Panc1 (cell line): ENCODE data around the gene TIGD3. TPM values are rescaled to one million over a fixed set of nuclear protein-coding genes. Genes with fewer than 3 reads are reported as not detected.

Source experiments
- ATAC-seq: fragments of 200-7000 bp; cut with Tn5 transposase; 2 replicates; pipeline ENCODE4 v1.9.1; 2020; ENCODE audit warnings: mild to moderate bottlenecking, moderate library complexity
- BruUV-seq: library from RNA; stranded (reverse); fragments of 400-500 nt; replicated peaks from 2 replicates; lab custom pipeline; 2021; lab: Mats Ljungman, UMichigan
- CTCF ChIA-PET: fragments of 300-600 bp; sonication (Branson Sonifier 250); formaldehyde crosslinking; loops from one replicate; lab custom pipeline; 2022; ENCODE audit warnings: antibody characterized with exemption; lab: Charles Lee
- POLR2A ChIA-PET: fragments of 300-600 bp; sonication (Branson Sonifier 250); formaldehyde crosslinking; loops from one replicate; lab custom pipeline; 2022; ENCODE audit warnings: antibody characterized with exemption; lab: Charles Lee
- DNase-seq: peaks from one replicate; pipeline ENCODE4 v3.0.0-alpha.2; 2010; ENCODE audit warnings: low read depth, low spot score
- H3K27ac ChIP-seq: 2 replicates; pipeline ENCODE4 v1.5.1; 2011; ENCODE audit warnings: mild to moderate bottlenecking, low read length, inconsistent platforms
- H3K27me3 ChIP-seq: fragments of 200-500 bp; sonication (Bioruptor generic); 2 replicates; pipeline ENCODE4 v1.6.0; 2014; ENCODE audit warnings: low read length, inconsistent platforms; ENCODE audit not compliant: control insufficient read depth, insufficient read depth
- H3K36me3 ChIP-seq: fragments of 200-500 bp; sonication (Bioruptor generic); 2 replicates; pipeline ENCODE4 v1.5.1; 2014; ENCODE audit warnings: inconsistent platforms, mild to moderate bottlenecking, low read length, moderate library complexity; ENCODE audit not compliant: control insufficient read depth, insufficient read depth
- H3K4me1 ChIP-seq: 2 replicates; pipeline ENCODE4 v1.5.1; 2011; ENCODE audit warnings: inconsistent platforms, mild to moderate bottlenecking, low read length, moderate library complexity; ENCODE audit not compliant: control insufficient read depth, insufficient read depth
- H3K4me3 ChIP-seq, 2 experiments: 2 replicates each; pipeline ENCODE4 v1.5.1; 2011 to 2012; ENCODE audit warnings: low read depth in 2 of 2, low read length in 2 of 2, mild to moderate bottlenecking in 2 of 2, inconsistent platforms in 1 of 2, moderate library complexity in 1 of 2
- H3K9me3 ChIP-seq: fragments of 200-500 bp; sonication (Bioruptor generic); 2 replicates; pipeline ENCODE4 v1.5.1; 2014; ENCODE audit warnings: low read depth, mild to moderate bottlenecking, inconsistent platforms, low read length, moderate library complexity; ENCODE audit not compliant: control insufficient read depth, insufficient read depth
- POLR2AphosphoS5 ChIP-seq: IDR thresholded peaks from 2 replicates; pipeline ENCODE4 v1.6.1; 2012; ENCODE audit warnings: mild to moderate bottlenecking, low read depth, low read length, moderate library complexity
- REST ChIP-seq, 2 experiments: IDR thresholded peaks; 2 replicates each; pipeline ENCODE4 v1.6.1; 2011 to 2012; ENCODE audit warnings: low read depth in 2 of 2, control low read depth in 1 of 2, low read length in 1 of 2, mild to moderate bottlenecking in 1 of 2, moderate library complexity in 1 of 2; ENCODE audit not compliant: insufficient read depth in 1 of 2
- SIN3A ChIP-seq: IDR thresholded peaks from 2 replicates; pipeline ENCODE4 v1.6.1; 2012; ENCODE audit warnings: low read depth, mild to moderate bottlenecking, low read length, moderate library complexity, borderline replicate concordance; ENCODE audit not compliant: insufficient read depth
- TCF7L2 ChIP-seq: IDR thresholded peaks from 2 replicates; pipeline ENCODE4 v1.6.1; 2011; ENCODE audit warnings: mild to moderate bottlenecking, low read depth, low read length, inconsistent platforms
- in situ Hi-C: cut with HindIII; loops from 2 replicates; pipeline ENCODE4 v1.10.0; 2016; ENCODE audit warnings: low sequenced_read_pairs, low pct_unique_long_range_greater_than_20kb
- intact Hi-C: fragments of 100-400 bp; cut with micrococcal nuclease; formaldehyde crosslinking; loops from one replicate; pipeline ENCODE4 v1.10.0; 2022; ENCODE audit not compliant: unreplicated experiment
- total RNA-seq: library from RNA; stranded (reverse); gene quantifications from one replicate; pipeline ENCODE4 v1.2.1, GENCODE V29; 2021; ENCODE audit not compliant: unreplicated experiment
- TF ChIP-seq, protein P1 (sequence below): fragments of 450-650 bp; IDR thresholded peaks from 2 replicates; pipeline ENCODE4 v1.5.1; 2017; ENCODE audit warnings: mild to moderate bottlenecking

TIGD3 gene
- total RNA-seq, 1 experiment from 2014 or later = 2.4 TPM

GRCh38 chr11:65362966-65363365, 8.4 kb downstream of the TIGD3 start:
- Histone ChIP-seq H3K36me3 (no peaks in the 10 kb centered on the region), H3K27ac (no peak overlapping the region), H3K9me3 (no peaks in the 10 kb centered on the region), H3K4me3 (no peak overlapping the region), H3K4me1 (peaks cover 7% of the 10 kb centered on the region), H3K27me3 (no peaks in the 10 kb centered on the region)
- POLR2A ChIA-PET = interaction anchor here (0.6 kb wide), 1 partner anchor 131 kb away, joined by 3 read pairs; no protein-coding TSS in a partner anchor
- BruUV-seq = no TSS peak
- in situ Hi-C loops (no loop called here), intact Hi-C loops (no loop called here)
- TF ChIP-seq SIN3A (no peak), REST (IDR thresholded peaks at IDR 0.05; ENCODE audit: insufficient read depth in 1 of 2, low read depth in 2 of 2, low read length in 1 of 2) (no peak), TCF7L2 (no peak), POLR2AphosphoS5 (no peak)
- TF ChIP-seq, protein P1, sequence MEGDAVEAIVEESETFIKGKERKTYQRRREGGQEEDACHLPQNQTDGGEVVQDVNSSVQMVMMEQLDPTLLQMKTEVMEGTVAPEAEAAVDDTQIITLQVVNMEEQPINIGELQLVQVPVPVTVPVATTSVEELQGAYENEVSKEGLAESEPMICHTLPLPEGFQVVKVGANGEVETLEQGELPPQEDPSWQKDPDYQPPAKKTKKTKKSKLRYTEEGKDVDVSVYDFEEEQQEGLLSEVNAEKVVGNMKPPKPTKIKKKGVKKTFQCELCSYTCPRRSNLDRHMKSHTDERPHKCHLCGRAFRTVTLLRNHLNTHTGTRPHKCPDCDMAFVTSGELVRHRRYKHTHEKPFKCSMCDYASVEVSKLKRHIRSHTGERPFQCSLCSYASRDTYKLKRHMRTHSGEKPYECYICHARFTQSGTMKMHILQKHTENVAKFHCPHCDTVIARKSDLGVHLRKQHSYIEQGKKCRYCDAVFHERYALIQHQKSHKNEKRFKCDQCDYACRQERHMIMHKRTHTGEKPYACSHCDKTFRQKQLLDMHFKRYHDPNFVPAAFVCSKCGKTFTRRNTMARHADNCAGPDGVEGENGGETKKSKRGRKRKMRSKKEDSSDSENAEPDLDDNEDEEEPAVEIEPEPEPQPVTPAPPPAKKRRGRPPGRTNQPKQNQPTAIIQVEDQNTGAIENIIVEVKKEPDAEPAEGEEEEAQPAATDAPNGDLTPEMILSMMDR = no peak
- no peak for DNase-seq
- no peak for ATAC-seq
- CTCF ChIA-PET = interaction anchor here (0.6 kb wide), 1 partner anchor 10 kb away, joined by 4 read pairs; no protein-coding TSS in a partner anchor

DNA sequence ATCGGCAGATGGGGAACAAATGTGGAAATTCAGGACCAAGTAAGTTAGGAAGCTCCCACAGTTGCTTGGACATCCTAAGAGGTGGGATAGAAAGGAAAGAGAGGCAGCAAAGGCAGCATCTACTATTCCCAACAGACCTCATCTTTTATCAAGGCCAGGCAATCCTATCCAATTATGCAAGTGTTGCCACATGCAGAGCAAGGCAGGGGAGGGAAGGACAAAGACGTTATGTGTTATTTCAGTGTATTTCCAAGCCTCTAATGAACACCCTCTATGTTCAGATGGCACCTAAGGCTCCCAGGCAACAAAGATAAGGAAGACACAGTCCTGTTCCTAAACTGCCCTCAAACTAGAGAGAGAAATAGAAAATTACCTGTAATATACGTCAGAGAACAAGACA, 9.2 kb downstream of the TIGD3 start:
- ATAC-seq (no peak), DNase-seq (no peak)
- ChIA-PET CTCF (no interaction called here), POLR2A (no interaction called here)
- H3K36me3 ChIP-seq = no peaks in the 10 kb centered on the region
- intact Hi-C loops = no loop called here
- H3K9me3 ChIP-seq = no peaks in the 10 kb centered on the region
- no peak for TF ChIP-seq SIN3A
- no peak for TF ChIP-seq TCF7L2
- TF ChIP-seq REST (IDR thresholded peaks at IDR 0.05; ENCODE audit: insufficient read depth in 1 of 2, low read depth in 2 of 2, low read length in 1 of 2) = no peak
- TF ChIP-seq, protein P1 = no peak
- TF ChIP-seq POLR2AphosphoS5 = no peak
- no peak overlapping the region for H3K4me3 ChIP-seq
- H3K27me3 ChIP-seq = no peaks in the 10 kb centered on the region
- H3K4me1 ChIP-seq = peaks cover 7% of the 10 kb centered on the region
- H3K27ac ChIP-seq = no peak overlapping the region
- in situ Hi-C loops = no loop called here
- BruUV-seq = no TSS peak
